ENCODE data around the gene FILIP1.
A peak's percentile ranks its signal among the peaks of the same experiment; 100 is the strongest.

FILIP1 gene

DNA sequence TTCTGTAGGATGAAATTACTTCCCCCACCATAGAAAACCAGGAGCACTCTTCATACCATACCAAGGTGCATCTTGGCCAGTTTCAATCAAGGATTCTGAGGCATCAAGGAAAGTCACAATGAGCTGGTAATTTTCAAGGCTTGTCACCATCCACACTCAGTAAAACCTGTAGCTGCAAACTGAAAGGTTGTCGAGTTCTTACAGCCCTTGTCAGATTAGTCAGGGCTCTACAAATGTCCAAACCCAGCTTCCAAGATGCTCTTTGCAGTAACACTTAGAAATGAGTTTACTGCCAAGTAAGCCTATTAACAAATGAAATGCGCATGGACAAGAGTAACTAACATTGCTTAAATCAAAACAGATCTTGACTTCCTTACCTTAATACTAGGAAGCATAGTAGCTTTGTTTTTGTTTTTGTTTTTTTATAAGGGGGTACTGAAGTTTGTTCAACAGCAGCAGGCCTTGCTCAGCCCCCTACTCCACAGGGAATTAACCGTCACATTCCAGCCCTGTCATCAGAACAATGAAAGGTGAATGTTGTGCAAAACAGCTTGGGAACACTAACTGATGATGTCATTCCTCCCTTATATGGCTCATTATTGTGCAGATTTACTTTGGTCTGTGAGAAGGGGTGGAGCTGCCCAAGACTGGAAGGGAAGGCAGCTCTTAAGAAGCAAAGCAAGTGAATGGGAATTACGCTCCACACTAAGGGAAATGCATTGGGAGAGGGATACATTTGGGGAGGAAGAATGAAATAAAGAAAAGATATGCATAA, 159.1 kb downstream of the FILIP1 start:
- peak; percentile 47 for DNase-seq (ENCODE audit: low spot score)

DNA sequence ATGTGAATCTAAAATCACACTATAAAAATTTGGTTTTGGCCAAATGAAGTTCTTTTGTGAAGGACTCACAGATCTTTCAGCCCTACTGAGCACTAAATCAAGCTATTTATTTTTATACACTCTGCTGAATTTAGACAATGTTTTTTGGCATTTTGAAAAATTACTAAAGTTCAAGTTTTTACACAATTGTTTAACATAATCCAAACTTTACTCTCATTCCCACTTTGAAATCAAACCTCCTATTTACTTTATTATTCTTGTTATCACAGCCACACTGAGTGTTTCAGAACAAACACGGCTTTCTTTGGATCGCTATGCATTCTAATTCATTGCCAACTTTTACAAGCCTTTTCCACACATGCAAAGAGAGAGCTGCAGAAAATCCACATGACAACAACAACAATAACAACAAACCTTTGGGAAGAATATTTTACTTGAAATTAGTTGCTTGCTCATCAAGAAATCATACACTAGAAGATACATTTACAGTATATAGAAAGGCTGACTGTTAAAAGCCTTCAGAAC, 159.9 kb downstream of the FILIP1 start:
- no peak for DNase-seq (ENCODE audit: low spot score)

GRCh38 chr6:75331151-75331550, 162.4 kb downstream of the FILIP1 start:
- DNase-seq (ENCODE audit: low spot score), result peak; percentile 56

DNA sequence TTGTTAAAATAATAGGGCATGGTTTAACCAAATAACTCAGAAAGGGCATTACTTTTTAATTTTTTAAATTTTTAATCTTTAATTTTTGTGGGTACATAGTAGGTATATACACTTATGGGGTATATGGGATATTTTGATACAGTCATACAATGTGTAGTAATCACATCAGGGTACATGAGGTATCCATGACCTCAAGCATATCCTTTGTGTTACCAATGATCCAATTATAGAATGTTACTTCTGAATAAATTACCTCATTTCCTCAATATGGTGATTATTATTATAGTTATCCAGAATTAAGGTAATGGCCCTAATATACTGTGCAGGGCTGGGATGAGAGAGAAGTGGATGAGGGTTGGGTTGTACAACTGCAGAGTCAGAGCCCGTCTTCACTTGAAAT, 163.9 kb downstream of the FILIP1 start:
- no peak for DNase-seq (ENCODE audit: low spot score)

DNA sequence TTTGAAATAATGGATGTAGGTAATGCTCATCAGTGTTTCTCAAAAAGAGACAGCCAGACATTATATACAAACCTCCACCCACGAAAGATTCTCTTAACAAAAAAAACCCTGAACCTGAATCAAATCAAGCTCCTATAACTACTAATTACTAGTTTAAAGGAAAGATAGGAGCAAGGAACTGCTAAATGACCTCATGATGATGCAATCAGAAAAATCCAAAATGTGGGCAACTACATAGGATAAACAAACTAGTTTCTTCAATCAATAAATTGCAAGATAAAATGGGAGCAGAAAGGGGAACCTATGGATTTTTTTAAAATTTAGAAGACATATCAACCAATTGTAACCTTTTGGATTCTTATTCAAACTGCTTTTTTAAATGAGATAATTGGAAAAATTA, 165.8 kb downstream of the FILIP1 start:
- DNase-seq (ENCODE audit: low spot score), result no peak

GRCh38 chr6:75326557-75327258, 166.9 kb downstream of the FILIP1 start:
- no peak for DNase-seq (ENCODE audit: low spot score)

DNA sequence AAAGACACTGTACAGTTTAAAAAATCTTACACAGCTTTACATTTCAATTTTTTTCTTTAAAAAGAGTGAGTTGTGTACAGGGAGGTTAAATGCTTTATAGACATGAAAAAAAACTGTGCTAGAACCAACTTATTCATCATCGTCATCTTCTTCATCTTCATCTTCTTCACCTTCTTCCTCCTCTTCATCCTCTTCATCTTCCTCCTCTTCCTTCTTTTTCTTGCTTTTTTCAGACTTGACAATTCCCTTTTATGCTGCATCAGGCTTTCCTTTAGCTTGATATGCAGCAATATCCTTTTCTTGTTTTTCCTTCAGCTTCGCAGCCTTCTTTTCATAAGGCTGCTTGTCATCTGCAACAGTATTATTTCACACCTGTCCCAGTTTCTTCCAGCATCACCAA, 174.7 kb downstream of the FILIP1 start:
- DNase-seq (ENCODE audit: low spot score), result no peak

DNA sequence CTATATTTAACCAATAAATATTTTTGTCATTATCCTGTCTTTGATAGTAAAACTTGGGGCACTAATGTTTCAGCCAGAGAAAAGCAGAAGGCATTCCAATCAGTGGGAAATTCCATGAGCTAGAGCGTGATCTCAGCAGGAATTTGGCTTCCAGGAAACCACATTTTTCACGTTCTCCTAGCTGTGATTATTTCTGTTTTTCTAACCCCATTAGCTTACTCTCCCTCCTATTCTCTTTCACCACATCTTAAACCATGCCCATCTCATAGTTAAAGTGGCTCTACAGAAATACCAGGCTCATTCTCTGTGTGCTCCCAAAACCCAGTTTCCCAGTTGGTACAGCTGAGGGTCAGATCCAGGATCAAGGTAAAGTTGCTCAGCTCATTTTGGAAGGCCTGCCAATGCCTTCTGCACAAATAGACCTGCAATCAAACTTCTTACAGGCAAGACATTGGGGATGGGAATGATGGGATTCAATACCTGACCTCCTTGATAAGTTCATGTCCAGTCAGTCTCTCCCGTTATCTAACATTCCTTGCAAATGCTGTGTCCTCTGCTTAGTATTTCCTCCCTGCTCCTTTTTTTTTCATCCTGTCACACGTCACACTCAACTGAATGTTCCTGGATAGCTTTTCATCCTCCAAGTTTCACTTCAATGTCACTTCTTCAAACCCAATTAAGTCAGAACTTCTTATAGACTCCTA, 175.9 kb downstream of the FILIP1 start:
- peak; percentile 65 for DNase-seq (ENCODE audit: low spot score)

- DNase-seq (ENCODE audit: low spot score), result no peak
These were observed 177.6 kb downstream of the FILIP1 start for GRCh38 chr6:75315978-75316377.

GRCh38 chr6:75308250-75308988, 185.2 kb downstream of the FILIP1 start:
- DNase-seq (ENCODE audit: low spot score), result no peak

DNA sequence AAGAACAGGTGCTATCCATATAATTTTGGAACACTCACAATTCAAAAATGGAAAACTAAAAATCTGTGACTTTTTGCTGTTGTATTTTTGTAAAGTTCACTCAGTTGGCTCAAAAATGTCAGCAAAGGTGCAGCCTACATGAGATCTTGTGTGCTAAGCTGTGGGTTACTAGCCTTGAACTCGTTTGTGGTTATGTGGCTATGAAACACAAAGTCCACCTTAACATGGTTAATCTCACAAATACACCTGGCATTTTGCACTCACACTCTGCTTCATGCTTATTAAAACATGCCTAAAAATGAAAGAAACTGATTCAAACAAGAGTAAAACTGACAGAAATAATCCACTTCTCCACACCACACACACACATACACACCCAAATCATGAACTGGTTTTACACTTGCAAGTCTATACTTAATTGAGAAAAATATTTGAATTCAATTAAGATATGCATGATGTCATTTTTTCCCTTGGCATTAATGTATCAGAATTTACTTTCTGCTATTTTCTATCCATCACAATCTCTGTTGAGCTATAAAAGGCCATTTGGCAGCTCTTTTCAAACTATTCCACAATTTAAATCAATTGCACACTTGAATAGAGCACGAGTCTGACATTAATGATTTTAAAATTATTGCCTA, 186.1 kb downstream of the FILIP1 start:
- DNase-seq (ENCODE audit: low spot score), result no peak

- DNase-seq (ENCODE audit: low spot score), result no peak
These were observed 187.5 kb downstream of the FILIP1 start for GRCh38 chr6:75306064-75306463.

DNA sequence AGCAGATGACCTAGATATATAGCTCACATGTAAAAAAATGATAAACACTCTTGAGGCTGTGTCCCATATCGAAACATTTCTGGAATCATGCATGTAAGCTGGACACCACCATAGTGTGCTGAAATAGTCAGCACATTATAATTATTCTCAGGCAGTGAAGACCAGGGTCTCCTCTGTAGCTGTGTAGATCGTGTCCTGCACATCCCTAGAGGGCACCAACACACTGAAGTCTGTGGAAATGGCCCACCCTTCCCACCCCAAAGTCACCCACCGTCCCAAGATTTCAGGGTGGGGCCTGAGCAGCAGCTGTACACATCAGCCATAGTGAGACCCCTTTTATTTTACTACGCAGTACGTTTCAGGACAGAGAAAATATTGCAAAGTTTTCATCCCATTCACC, 188.0 kb downstream of the FILIP1 start:
- DNase-seq (ENCODE audit: low spot score), result no peak

DNA sequence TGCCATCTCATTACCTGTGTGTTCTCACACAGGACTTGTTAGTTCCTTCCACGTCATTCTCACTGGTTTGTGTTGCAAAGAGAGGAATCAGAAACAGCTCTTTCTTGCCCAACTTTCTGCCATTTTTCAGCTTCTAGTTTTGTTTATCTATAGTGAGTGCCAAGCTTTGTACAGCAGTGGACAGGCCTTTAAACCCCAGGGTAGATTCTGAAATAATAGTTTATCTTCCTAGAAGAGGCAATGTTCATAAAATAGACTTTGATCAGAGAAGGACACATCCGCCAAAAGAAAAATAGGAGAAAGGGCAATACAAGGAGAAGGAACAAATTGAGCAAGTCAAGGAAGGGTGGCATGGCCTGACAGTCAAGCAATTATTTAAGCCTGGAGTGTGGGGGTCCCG, 191.3 kb downstream of the FILIP1 start:
- no peak for DNase-seq (ENCODE audit: low spot score)

DNA sequence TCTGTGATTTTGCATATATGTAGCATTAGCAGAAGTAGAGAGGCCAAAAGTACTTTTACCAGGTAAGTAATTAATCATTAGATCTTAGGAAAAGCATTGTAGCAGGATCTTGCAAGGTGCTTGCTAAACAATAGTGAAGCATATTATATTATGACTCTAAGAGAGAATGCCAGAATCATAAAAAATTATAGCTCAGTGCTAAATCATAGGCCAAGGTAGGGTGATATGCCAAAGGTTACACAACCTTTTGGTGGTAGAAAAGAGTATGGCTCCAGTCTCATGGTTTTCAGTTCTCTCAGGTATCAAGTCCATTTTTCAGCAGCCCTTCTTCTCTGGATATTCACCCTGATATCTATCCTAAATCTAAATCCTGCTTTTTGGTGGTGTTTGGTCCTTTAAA, 192.1 kb downstream of the FILIP1 start:
- no peak for DNase-seq (ENCODE audit: low spot score)

- DNase-seq (ENCODE audit: low spot score), result no peak
These were observed 192.5 kb downstream of the FILIP1 start for GRCh38 chr6:75301088-75301487.

- no peak for DNase-seq (ENCODE audit: low spot score)
These were observed 193.1 kb downstream of the FILIP1 start for GRCh38 chr6:75300531-75300855.

DNA sequence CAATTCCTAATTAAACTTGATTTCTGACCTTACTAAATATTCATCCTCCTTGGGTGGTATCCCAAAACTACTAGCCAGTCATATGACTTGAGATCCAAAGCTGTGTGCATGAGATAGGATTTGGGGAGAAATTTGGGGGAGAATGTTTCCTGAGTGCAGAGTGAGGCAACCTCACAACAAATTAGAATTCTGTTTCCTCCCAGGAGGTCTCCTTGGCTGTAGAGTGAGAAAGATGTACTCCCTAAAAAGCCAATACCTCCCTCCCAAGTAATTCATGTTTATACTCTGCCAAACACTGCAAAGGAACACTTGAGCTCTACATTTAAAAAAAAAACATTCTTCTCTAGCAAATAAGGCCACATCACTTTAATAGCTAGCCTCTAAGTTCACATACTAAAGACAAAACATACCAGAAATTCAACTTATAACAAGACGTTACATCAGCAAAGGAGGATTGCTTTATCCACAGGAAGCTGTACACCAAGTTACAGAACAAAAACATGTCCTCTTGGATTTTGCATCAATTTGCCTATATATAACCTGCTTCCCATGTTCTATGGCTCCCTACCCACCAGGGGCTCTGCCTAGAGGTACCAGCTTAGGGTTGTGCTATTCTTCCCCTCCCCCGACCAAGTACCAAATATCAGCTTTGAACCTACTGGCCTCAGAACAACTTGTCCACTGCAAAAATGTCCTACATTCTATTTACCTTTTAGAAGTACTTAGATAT, 193.6 kb downstream of the FILIP1 start:
- no peak for DNase-seq (ENCODE audit: low spot score)

GRCh38 chr6:75296811-75297779, 196.5 kb downstream of the FILIP1 start:
- peak; percentile 26 for DNase-seq (ENCODE audit: low spot score)

GRCh38 chr6:75292555-75292954, 201.0 kb downstream of the FILIP1 start:
- DNase-seq (ENCODE audit: low spot score), result no peak
